Body of pancreas (tissue), 4 donors: ENCODE results near the gene RTL10.

Source experiments
- POLR2A ChIP-seq, 3 donors: fragments of 450-650 bp; IDR thresholded peaks; one replicate each; pipeline ENCODE4 v1.6.1; 2016; ENCODE audit warnings: antibody characterized with exemption in 3 of 3, mild to moderate bottlenecking in 2 of 3
- TF ChIP-seq, protein P1 (sequence below), 7 experiments: fragments of 450-650 bp in 4 of 7; fragments of 200-600 bp in 3 of 7; sonication (generic) in 3 of 7; IDR thresholded peaks; one replicate each; pipeline ENCODE4 v1.5.1; 2016 to 2019; ENCODE audit warnings: antibody characterized with exemption in 7 of 7

DNA sequence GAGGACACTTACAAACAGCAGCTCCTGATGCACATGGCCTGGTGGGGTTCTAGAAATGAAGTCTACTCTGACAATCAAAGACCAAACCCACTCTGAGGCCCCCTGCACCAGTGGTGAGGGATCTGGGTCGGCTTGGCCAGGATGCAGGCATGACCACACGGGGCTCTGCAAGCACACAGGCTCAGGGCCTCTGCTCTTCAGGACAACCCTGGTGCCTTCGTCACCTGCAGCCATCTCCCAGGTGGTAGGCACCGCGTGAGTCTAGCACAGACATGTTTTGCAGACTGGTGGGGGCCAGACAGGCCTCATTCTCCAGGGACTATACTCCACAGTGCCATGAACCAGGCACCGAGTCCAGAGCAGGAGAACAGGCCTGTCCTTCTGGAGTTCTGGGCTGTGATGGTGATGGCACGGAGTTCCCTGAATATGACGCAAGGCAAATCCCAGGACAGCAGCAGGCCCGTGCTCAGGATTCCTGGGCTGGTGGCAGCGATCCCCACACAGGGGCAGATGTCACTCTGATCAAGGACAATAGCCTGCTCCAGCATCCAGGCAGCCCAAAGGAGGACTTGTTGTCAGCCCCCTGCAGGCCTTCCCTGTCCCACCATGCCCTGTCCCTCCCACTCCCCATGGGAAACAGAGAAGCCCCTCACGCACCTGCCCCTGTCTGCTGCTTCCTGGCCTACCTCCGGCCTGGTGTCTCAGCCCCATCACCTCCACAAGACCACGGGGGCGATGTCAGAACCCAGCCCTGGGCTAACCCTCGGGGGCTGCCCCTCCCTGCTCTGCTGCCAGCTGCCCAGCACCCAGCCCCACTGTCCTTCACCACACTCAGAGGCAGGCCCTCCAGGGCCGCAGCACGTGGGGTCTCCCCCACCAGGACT lies 36.1 kb downstream of the RTL10 start:
- TF ChIP-seq, protein P1, sequence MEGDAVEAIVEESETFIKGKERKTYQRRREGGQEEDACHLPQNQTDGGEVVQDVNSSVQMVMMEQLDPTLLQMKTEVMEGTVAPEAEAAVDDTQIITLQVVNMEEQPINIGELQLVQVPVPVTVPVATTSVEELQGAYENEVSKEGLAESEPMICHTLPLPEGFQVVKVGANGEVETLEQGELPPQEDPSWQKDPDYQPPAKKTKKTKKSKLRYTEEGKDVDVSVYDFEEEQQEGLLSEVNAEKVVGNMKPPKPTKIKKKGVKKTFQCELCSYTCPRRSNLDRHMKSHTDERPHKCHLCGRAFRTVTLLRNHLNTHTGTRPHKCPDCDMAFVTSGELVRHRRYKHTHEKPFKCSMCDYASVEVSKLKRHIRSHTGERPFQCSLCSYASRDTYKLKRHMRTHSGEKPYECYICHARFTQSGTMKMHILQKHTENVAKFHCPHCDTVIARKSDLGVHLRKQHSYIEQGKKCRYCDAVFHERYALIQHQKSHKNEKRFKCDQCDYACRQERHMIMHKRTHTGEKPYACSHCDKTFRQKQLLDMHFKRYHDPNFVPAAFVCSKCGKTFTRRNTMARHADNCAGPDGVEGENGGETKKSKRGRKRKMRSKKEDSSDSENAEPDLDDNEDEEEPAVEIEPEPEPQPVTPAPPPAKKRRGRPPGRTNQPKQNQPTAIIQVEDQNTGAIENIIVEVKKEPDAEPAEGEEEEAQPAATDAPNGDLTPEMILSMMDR (IDR thresholded peaks at IDR 0.05): no peak
- no peak for TF ChIP-seq POLR2A (IDR thresholded peaks at IDR 0.05)
